HCT116 (cell line): ENCODE results near the gene TCP1. TPM values are rescaled to one million over a fixed set of nuclear protein-coding genes. Genes with fewer than 3 reads are reported as not detected.

ENCODE experiments used
- ATAC-seq: fragments of 200-7000 bp; cut with Tn5 transposase; 2 replicates; pipeline ENCODE4 v1.9.1; 2020; ENCODE audit warnings: mild to moderate bottlenecking, moderate library complexity
- BruUV-seq: library from RNA; stranded (reverse); fragments of 400-500 nt; replicated peaks from 2 replicates; lab custom pipeline; 2021; lab: Mats Ljungman, UMichigan
- CTCF ChIA-PET: fragments of 300-600 bp; sonication (Branson Sonifier 250); formaldehyde crosslinking; loops from one replicate; lab custom pipeline; 2021; ENCODE audit warnings: antibody characterized with exemption; lab: Charles Lee
- POLR2A ChIA-PET: fragments of 300-600, 350-600 bp; sonication (Branson Sonifier 250); formaldehyde crosslinking; loops from one replicate; lab custom pipeline; 2021; ENCODE audit warnings: antibody characterized with exemption; lab: Charles Lee
- RAD21 ChIA-PET, 2 experiments: fragments of 300-600 bp; sonication (Branson Sonifier 250); formaldehyde crosslinking; loops; one replicate each; lab custom pipeline; 2023; ENCODE audit warnings: low total read pairs in 2 of 2; ENCODE audit not compliant: uncharacterized antibody in 2 of 2, unreplicated experiment in 2 of 2, low non-redundant PET in 1 of 2; lab: Charles Lee
- DNase-seq: peaks from one replicate; pipeline ENCODE4 v3.0.0-alpha.2; 2010; ENCODE audit warnings: low read depth, low spot score
- H2AFZ ChIP-seq: fragments of 200-600 bp; shearing (Covaris generic), sonication (generic); 2 replicates; pipeline ENCODE4 v1.6.1; 2017; ENCODE audit warnings: low read depth, mixed run types, mixed read lengths, antibody characterized with exemption, low read length; ENCODE audit not compliant: poor library complexity, severe bottlenecking
- H3K27ac ChIP-seq: 2 replicates; pipeline ENCODE4 v1.5.1; 2012; ENCODE audit warnings: low read depth, low read length
- H3K27me3 ChIP-seq: fragments of 200-600 bp; sonication (generic); 2 replicates; pipeline ENCODE4 v1.6.1; 2016; ENCODE audit warnings: mixed run types, low read length, mixed read lengths; ENCODE audit not compliant: insufficient read depth
- H3K36me3 ChIP-seq, 2 experiments: fragments of 200-500 bp in 1 of 2; fragments of 200-600 bp in 1 of 2; sonication (Bioruptor generic) in 1 of 2; sonication (generic) in 1 of 2; 2 replicates each; pipeline versions ENCODE4 v1.5.1 to v1.6.1; 2014 to 2016; ENCODE audit warnings: low read length in 2 of 2, inconsistent platforms in 1 of 2, mixed read lengths in 1 of 2, mixed run types in 1 of 2; ENCODE audit not compliant: insufficient read depth in 2 of 2, control insufficient read depth in 1 of 2
- H3K4me1 ChIP-seq, 2 experiments: fragments of 200-600 bp in 1 of 2; sonication (generic) in 1 of 2; 2 replicates each; pipeline versions ENCODE4 v1.5.1 to v1.6.1; 2012 to 2017; ENCODE audit warnings: low read length in 2 of 2, inconsistent platforms in 1 of 2, mild to moderate bottlenecking in 1 of 2, mixed read lengths in 1 of 2, mixed run types in 1 of 2, moderate library complexity in 1 of 2; ENCODE audit not compliant: insufficient read depth in 2 of 2, control insufficient read depth in 1 of 2
- H3K4me2 ChIP-seq: fragments of 200-600 bp; sonication (generic); 2 replicates; pipeline ENCODE4 v1.6.1; 2017; ENCODE audit warnings: mixed run types, low read length, mixed read lengths
- H3K4me3 ChIP-seq, 2 experiments: fragments of 200-600 bp in 1 of 2; sonication (generic) in 1 of 2; replicated peaks in 1 of 2; 2 replicates each; pipeline ENCODE4 v1.5.1; 2011 to 2016; ENCODE audit warnings: low read length in 2 of 2, control low read depth in 1 of 2, low read depth in 1 of 2, mild to moderate bottlenecking in 1 of 2, mixed read lengths in 1 of 2, mixed run types in 1 of 2
- H3K79me2 ChIP-seq: fragments of 200-600 bp; sonication (generic); 2 replicates; pipeline ENCODE4 v1.6.1; 2017; ENCODE audit warnings: mild to moderate bottlenecking, mixed run types, low read length, moderate library complexity, mixed read lengths; ENCODE audit not compliant: insufficient read depth
- H3K9ac ChIP-seq: fragments of 200-600 bp; sonication (generic); 2 replicates; pipeline ENCODE4 v1.6.1; 2016; ENCODE audit warnings: low read length, mixed read lengths
- H3K9me2 ChIP-seq: fragments of 200-600 bp; sonication (generic), shearing (Covaris generic); 2 replicates; pipeline ENCODE4 v1.6.1; 2017; ENCODE audit warnings: mixed run types, mild to moderate bottlenecking, moderate library complexity; ENCODE audit not compliant: insufficient read depth
- H3K9me3 ChIP-seq, 2 experiments: fragments of 200-500 bp in 1 of 2; fragments of 200-600 bp in 1 of 2; sonication (Bioruptor generic) in 1 of 2; sonication (generic) in 1 of 2; 2 replicates each; pipeline ENCODE4 v1.6.1; 2014 to 2017; ENCODE audit warnings: low read length in 2 of 2, mixed read lengths in 2 of 2, inconsistent platforms in 1 of 2, low read depth in 1 of 2, mild to moderate bottlenecking in 1 of 2, mixed run types in 1 of 2, moderate library complexity in 1 of 2; ENCODE audit not compliant: control insufficient read depth in 1 of 2, insufficient read depth in 1 of 2
- H4K20me1 ChIP-seq: fragments of 200-600 bp; sonication (generic), shearing (Covaris generic); 2 replicates; pipeline ENCODE4 v1.6.1; 2017; ENCODE audit warnings: mixed run types, mild to moderate bottlenecking, moderate library complexity; ENCODE audit not compliant: insufficient read depth
- CBX3 ChIP-seq: IDR thresholded peaks from 2 replicates; pipeline ENCODE4 v1.6.1; 2012; ENCODE audit warnings: low read depth
- CEBPB ChIP-seq: IDR thresholded peaks from 2 replicates; pipeline ENCODE4 v1.6.1; 2012; ENCODE audit warnings: low read depth
- CTCF ChIP-seq, 3 experiments: fragments of 200-600 bp in 1 of 3; sonication (generic) in 1 of 3; IDR thresholded peaks in 2 of 3; conservative IDR thresholded peaks in 1 of 3; 2 replicates each; pipeline ENCODE4 v1.5.1; 2012 to 2017; ENCODE audit warnings: low read depth in 2 of 3, low read length in 2 of 3, antibody characterized with exemption in 1 of 3, borderline replicate concordance in 1 of 3, control low read depth in 1 of 3, mild to moderate bottlenecking in 1 of 3, mixed read lengths in 1 of 3, mixed run types in 1 of 3, moderate library complexity in 1 of 3; ENCODE audit not compliant: insufficient read depth in 1 of 3
- EGR1 ChIP-seq: IDR thresholded peaks from 2 replicates; pipeline ENCODE4 v1.6.1; 2012; ENCODE audit warnings: low read depth
- EZH2 ChIP-seq: fragments of 200-600 bp; sonication (generic); IDR thresholded peaks from 2 replicates; pipeline ENCODE4 v1.6.1; 2017; ENCODE audit warnings: antibody characterized with exemption, mixed run types
- FOSL1 ChIP-seq: IDR thresholded peaks from 2 replicates; pipeline ENCODE4 v1.6.1; 2012; ENCODE audit warnings: low read depth
- JUND ChIP-seq: IDR thresholded peaks from 2 replicates; pipeline ENCODE4 v1.6.1; 2012
- MAX ChIP-seq: IDR thresholded peaks from 2 replicates; pipeline ENCODE4 v1.6.1; 2012
- POLR2A ChIP-seq: IDR thresholded peaks from 2 replicates; pipeline ENCODE4 v1.7.0; 2011; ENCODE audit warnings: borderline replicate concordance; ENCODE audit not compliant: insufficient read depth, insufficient read length; ENCODE audit errors: extremely low read depth
- POLR2AphosphoS5 ChIP-seq: IDR thresholded peaks from 2 replicates; pipeline ENCODE4 v1.6.1; 2011; ENCODE audit warnings: mild to moderate bottlenecking, low read depth, low read length, moderate library complexity
- RAD21 ChIP-seq: IDR thresholded peaks from 2 replicates; pipeline ENCODE4 v1.6.1; 2012; ENCODE audit warnings: low read depth, mild to moderate bottlenecking
- REST ChIP-seq: IDR thresholded peaks from 2 replicates; pipeline ENCODE4 v1.6.1; 2012; ENCODE audit warnings: low read depth
- SIN3A ChIP-seq: IDR thresholded peaks from 2 replicates; pipeline ENCODE4 v1.6.1; 2012; ENCODE audit warnings: low read depth
- SP1 ChIP-seq: IDR thresholded peaks from 2 replicates; pipeline ENCODE4 v1.6.1; 2012; ENCODE audit warnings: low read depth
- SRF ChIP-seq: IDR thresholded peaks from 2 replicates; pipeline ENCODE4 v1.6.1; 2012; ENCODE audit warnings: low read depth
- TCF7L2 ChIP-seq: IDR thresholded peaks from 2 replicates; pipeline ENCODE4 v1.7.0; 2011; ENCODE audit warnings: borderline replicate concordance, inconsistent platforms; ENCODE audit not compliant: insufficient read depth, insufficient read length; ENCODE audit errors: extremely low read depth
- YY1 ChIP-seq: IDR thresholded peaks from 2 replicates; pipeline ENCODE4 v1.6.1; 2011; ENCODE audit warnings: low read length, low read depth, moderate library complexity, mild to moderate bottlenecking; ENCODE audit not compliant: insufficient replicate concordance; ENCODE audit errors: extremely low read depth
- ZBTB33 ChIP-seq: IDR thresholded peaks from 2 replicates; pipeline ENCODE4 v1.6.1; 2011; ENCODE audit warnings: mild to moderate bottlenecking, low read length, moderate library complexity; ENCODE audit not compliant: insufficient replicate concordance; ENCODE audit errors: extremely low read depth
- ZFX ChIP-seq: fragments of 450-650 bp; IDR thresholded peaks from 2 replicates; pipeline ENCODE4 v1.6.1; 2017
- intact Hi-C: fragments of 100-400 bp; cut with micrococcal nuclease; formaldehyde crosslinking; loops from 2 replicates; pipeline ENCODE4 v1.10.0; 2022
- total RNA-seq: library from RNA; stranded (reverse); gene quantifications from one replicate; pipeline ENCODE4 v1.2.1, GENCODE V29; 2021; ENCODE audit not compliant: unreplicated experiment

The TCP1 gene
- total RNA-seq, 1 experiment from 2014 or later = 447 TPM

DNA sequence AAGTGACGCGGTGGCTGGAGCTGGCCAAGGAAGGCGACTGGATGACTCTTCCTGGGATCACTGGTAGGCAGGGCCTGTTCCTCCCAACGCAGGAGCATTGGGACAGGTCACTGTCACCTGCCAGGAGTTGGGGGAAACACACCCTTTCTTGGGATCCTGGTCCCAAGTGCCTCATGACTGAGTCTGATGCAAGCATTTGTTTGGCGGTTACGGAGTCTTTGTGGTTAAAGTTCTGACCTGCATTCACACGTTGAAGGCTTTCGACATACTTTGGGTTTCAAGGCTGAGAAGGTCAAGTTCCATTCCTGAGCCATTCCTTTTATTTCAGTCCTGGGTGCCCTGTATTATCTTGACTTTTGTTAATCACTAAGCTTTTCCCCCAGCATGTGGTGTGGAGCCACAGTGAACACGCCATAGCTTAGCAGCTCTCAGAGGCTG, 16.6 kb upstream of the TCP1 start:
- H3K9me3 ChIP-seq = no peaks in the 10 kb centered on the region
- POLR2A ChIA-PET = interaction anchor here (1.3 kb wide), 1 partner anchor 16 kb away, joined by 5 read pairs; the partner anchor contains the start of gene MRPL18
- CTCF ChIA-PET = no interaction called here

More for the DNA sequence above, 16.6 kb upstream of the TCP1 start:
- Histone ChIP-seq H3K4me3 (no peak overlapping the region), H3K4me2 (no peak overlapping the region), H3K36me3 (no peaks in the 10 kb centered on the region), H3K27me3 (no peaks in the 10 kb centered on the region), H3K27ac (no peak overlapping the region), H3K9me2 (no peaks in the 10 kb centered on the region), H3K4me1 (no peaks in the 10 kb centered on the region), H3K79me2 (no peaks in the 10 kb centered on the region), H3K9ac (no peak overlapping the region), H4K20me1 (no peaks in the 10 kb centered on the region), H2AFZ (no peak overlapping the region)
- RAD21 ChIA-PET = no interaction called here
- no TSS peak for BruUV-seq
- TF ChIP-seq REST = no peak
- no peak for TF ChIP-seq YY1
- TF ChIP-seq CBX3 = no peak
- TF ChIP-seq ZBTB33 = no peak
- TF ChIP-seq CTCF (IDR thresholded peaks at IDR 0.05 in 2 of 3, conservative IDR thresholded peaks at IDR 0.05 in 1 of 3; ENCODE audit: borderline replicate concordance in 1 of 3, insufficient read depth in 1 of 3, low read depth in 2 of 3, low read length in 2 of 3) = no peak
- no peak for TF ChIP-seq POLR2A
- no peak for TF ChIP-seq SIN3A
- no peak for TF ChIP-seq RAD21
- no peak for TF ChIP-seq TCF7L2
- no peak for TF ChIP-seq JUND
- TF ChIP-seq FOSL1 = no peak
- no peak for TF ChIP-seq SRF
- no peak for TF ChIP-seq ZFX
- TF ChIP-seq EZH2 = no peak
- no peak for TF ChIP-seq SP1
- no peak for TF ChIP-seq POLR2AphosphoS5
- no peak for TF ChIP-seq CEBPB
- no peak for TF ChIP-seq EGR1
- TF ChIP-seq MAX = no peak
- intact Hi-C loops = no loop called here
- DNase-seq (no peak), ATAC-seq (no peak)
